GM12878 (cell line): ENCODE results near the gene MALRD1.

ENCODE experiments used
- JUND ChIP-seq: IDR thresholded peaks from 2 replicates; pipeline ENCODE4 v1.6.1; 2012; ENCODE audit warnings: low read depth, mild to moderate bottlenecking, low read length, improper control_type of control experiment, moderate library complexity
- POLR2A ChIP-seq: IDR thresholded peaks from 2 replicates; pipeline ENCODE4 v1.6.1; 2011; ENCODE audit warnings: low read depth, mild to moderate bottlenecking, low read length
- POLR2AphosphoS5 ChIP-seq: IDR thresholded peaks from 2 replicates; pipeline ENCODE4 v1.6.1; 2011; ENCODE audit warnings: mild to moderate bottlenecking, low read length, inconsistent platforms
- RAD21 ChIP-seq: IDR thresholded peaks from 2 replicates; pipeline ENCODE4 v1.6.1; 2011; ENCODE audit warnings: mild to moderate bottlenecking, low read depth, low read length, moderate library complexity; ENCODE audit not compliant: insufficient read depth
- TF ChIP-seq, protein P1 (sequence below), 3 experiments: IDR thresholded peaks in 2 of 3; conservative IDR thresholded peaks in 1 of 3; 2 replicates each; pipeline ENCODE4 v1.5.1; 2011; ENCODE audit warnings: low read depth in 3 of 3, low read length in 3 of 3, mild to moderate bottlenecking in 3 of 3, control low read depth in 2 of 3, moderate library complexity in 2 of 3, inconsistent platforms in 1 of 3, mixed read lengths in 1 of 3; ENCODE audit not compliant: control insufficient read depth in 2 of 3, insufficient read depth in 1 of 3; ENCODE audit errors: extremely low read depth in 1 of 3

DNA sequence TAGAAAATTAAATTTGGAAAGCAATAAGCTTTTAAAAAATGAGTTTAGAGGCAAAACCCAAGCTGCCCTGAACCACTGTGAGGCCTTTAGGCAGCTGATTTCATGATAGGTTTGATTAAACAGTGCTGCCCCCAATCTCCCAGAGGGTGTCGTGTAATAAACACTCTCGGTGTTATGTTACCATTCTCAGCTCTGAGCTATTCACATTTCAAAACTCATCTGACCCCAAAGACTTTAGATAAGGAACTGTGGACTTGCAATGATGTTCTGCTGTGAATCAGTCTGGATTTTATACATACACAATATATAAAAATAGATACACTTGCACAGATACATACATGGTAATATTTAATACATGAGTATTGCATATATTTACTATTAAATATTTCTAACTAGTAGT is 120.4 kb downstream of the MALRD1 start:
- TF ChIP-seq RAD21 (no peak), POLR2AphosphoS5 (no peak), POLR2A (no peak), JUND (no peak)
- TF ChIP-seq, protein P1, sequence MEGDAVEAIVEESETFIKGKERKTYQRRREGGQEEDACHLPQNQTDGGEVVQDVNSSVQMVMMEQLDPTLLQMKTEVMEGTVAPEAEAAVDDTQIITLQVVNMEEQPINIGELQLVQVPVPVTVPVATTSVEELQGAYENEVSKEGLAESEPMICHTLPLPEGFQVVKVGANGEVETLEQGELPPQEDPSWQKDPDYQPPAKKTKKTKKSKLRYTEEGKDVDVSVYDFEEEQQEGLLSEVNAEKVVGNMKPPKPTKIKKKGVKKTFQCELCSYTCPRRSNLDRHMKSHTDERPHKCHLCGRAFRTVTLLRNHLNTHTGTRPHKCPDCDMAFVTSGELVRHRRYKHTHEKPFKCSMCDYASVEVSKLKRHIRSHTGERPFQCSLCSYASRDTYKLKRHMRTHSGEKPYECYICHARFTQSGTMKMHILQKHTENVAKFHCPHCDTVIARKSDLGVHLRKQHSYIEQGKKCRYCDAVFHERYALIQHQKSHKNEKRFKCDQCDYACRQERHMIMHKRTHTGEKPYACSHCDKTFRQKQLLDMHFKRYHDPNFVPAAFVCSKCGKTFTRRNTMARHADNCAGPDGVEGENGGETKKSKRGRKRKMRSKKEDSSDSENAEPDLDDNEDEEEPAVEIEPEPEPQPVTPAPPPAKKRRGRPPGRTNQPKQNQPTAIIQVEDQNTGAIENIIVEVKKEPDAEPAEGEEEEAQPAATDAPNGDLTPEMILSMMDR (IDR thresholded peaks at IDR 0.05 in 2 of 3, conservative IDR thresholded peaks at IDR 0.05 in 1 of 3; ENCODE audit: control insufficient read depth in 2 of 3, extremely low read depth in 1 of 3, insufficient read depth in 1 of 3, low read depth in 3 of 3, low read length in 3 of 3): no peak
